Adipocyte (in vitro differentiated cells): Measurements from ENCODE around the gene ATP1A2.
A peak's percentile ranks its signal among the peaks of the same experiment; 100 is the strongest.

Source experiments
- DNase-seq: peaks from one replicate; pipeline ENCODE4 v3.0.0-alpha.2; 2015; ENCODE audit warnings: low read depth
- H3K27me3 ChIP-seq: replicated peaks from 2 replicates; pipeline ENCODE4 v1.7.0; 2013; ENCODE audit warnings: mild to moderate bottlenecking, low read length, moderate library complexity; ENCODE audit not compliant: control insufficient read depth, insufficient read depth
- H3K36me3 ChIP-seq: 2 replicates; pipeline ENCODE4 v1.7.0; 2013; ENCODE audit warnings: low read length, mild to moderate bottlenecking, moderate library complexity; ENCODE audit not compliant: control insufficient read depth, insufficient read depth, severe bottlenecking
- H3K4me1 ChIP-seq: 2 replicates; pipeline ENCODE4 v1.7.0; 2013; ENCODE audit warnings: mild to moderate bottlenecking, low read length, moderate library complexity; ENCODE audit not compliant: control insufficient read depth, insufficient read depth
- H3K4me3 ChIP-seq: 2 replicates; pipeline ENCODE4 v1.7.0; 2013; ENCODE audit warnings: mild to moderate bottlenecking, low read length, moderate library complexity
- H3K9ac ChIP-seq: 2 replicates; pipeline ENCODE4 v1.7.0; 2013; ENCODE audit warnings: mild to moderate bottlenecking, low read length, moderate library complexity
- H3K9me3 ChIP-seq: 2 replicates; pipeline ENCODE4 v1.7.0; 2013; ENCODE audit warnings: mild to moderate bottlenecking, low read length, moderate library complexity; ENCODE audit not compliant: control insufficient read depth

ATP1A2 gene

DNA sequence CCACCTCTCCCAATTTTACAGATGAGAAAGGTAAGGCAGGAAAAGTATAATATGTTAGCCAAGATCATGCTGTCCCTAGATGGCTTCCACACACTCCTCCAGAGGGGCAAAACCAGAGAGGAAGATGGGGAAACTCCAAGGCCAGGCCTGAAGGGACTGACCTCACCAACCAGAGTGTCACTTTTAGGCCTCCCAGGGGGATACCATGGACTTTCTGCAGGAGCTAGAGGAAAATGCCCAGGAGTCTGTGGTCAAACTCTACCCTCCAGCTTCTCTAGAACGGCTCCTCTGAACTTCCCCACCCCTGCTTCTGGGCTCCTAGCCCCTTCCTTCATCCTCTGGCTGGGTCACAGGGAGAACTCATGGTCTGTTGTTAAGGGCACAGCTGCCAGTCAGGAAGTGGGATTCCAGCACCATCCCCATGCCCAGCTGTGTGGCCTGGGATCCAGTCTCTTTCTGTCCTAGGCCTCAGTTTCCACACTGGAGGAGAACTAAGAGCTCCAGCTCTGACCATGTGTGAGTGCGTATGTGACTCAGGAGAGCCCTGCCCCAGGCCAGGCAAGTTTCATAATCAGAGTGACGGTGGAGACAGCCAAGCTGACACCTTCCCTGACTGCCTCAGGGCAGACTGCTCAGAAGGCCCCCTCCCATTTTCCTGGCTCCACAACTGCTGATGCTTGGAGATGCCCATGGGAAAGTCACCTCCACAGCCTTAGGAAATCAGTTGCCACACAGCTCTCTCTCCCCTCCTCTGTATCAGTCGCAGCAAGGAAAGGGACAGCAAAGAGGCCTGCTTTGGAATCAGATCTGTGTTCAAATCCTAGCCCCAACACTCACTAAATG, 19.1 kb upstream of the ATP1A2 start:
- Histone ChIP-seq H3K27me3 (no peaks in the 10 kb centered on the region), H3K4me3 (no peak overlapping the region), H3K9me3 (no peaks in the 10 kb centered on the region), H3K36me3 (peaks cover 15% of the 10 kb centered on the region), H3K4me1 (peaks cover 24% of the 10 kb centered on the region), H3K9ac (no peak overlapping the region)
- peak; percentile 62 for DNase-seq

DNA sequence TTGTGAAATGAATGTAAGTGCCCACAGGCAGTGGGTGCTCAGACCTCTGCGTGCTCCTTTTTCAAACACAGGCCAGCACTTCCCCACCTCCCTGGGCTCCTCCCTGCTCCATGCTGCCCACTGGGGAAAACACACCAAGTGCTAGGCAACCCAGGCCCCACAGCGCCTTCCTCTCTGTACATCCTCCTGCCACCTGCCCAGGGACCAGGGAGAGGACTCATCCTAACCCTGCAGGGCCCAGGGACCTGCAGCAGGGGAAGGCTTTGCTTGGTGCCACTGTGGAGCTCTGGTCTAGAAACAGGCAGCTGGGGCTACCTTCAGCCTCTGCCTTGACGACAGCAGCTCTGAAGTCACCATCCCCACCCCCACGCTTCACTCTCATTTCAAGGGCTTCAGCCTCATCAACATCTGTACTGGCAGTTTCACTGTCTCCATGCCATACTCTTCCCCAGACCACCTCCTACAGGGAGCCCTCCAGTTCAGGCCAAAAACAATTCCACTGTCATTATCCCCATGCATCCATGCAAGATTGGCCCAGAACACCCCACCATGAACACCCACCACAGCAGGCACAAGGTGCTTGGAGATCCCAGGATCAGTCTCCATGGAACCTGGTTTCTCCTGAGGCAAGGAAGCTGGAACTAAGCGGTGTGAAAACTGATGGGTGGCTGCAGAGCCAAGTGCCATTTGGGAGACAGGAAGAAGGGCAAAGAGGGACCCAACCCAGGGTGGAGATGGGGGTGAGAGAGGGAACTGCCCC, 18.2 kb upstream of the ATP1A2 start:
- Histone ChIP-seq H3K9ac (peak overlapping the region; percentile 87), H3K4me1 (peaks cover 33% of the 10 kb centered on the region), H3K36me3 (peaks cover 15% of the 10 kb centered on the region), H3K4me3 (peak overlapping the region; percentile 83), H3K27me3 (no peaks in the 10 kb centered on the region), H3K9me3 (no peaks in the 10 kb centered on the region)
- no peak for DNase-seq

DNA sequence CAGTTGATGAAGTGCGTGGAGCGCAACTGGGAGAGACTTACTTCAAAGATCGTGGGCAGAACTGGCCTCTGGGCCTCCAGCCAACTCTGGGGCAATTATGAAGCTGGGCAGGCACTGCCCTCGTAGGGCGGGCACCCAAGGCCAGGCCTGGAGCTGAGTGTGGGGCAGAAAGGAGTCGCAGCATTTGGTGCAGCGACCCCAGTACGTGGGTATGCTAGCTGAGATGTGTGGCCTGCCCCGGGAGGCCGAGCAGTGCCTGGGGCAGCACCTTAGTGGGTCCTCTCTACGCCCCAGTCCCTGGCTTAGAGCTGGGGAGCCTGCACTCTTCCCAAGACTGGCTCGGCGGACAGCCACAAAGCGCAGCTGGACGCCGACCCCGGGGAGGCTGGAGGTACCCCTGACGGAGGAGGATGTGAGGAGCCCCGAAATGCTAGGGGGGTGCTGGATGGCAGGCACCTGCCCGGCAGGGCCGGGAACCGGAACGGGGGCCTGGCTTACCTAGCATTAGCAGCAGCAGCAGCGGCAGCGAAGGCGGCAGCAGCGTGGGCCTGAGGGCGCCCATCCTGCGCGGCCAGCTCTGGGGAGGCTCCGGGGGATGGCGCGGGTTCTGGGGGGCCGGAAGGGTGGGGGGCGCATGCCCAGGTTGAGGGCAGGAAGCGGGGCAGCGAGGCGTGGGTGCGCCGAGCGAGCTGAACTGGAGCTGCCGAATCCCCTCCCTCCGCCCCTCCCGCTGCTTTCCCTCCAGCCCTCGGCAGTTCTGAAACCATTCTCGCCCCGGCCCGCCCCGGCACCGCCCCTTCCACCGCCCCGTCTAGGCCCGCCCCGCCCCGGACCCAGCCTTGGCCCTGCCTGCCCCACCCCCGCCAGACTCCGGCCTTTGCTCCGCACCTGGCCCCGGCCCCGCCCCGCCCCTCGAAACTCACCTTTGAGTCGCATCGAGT, 17.4 kb upstream of the ATP1A2 start, which contains the start of gene IGSF8:
IGSF8 (minus strand) TSS at position 709 of the 941 bp plus-strand sequence; CDS start at position 562, 147 bp downstream.
- peak within 1 kb of the TSS; percentile 87 for H3K9ac ChIP-seq
- peaks cover 15% of the 10 kb centered on the region for H3K36me3 ChIP-seq
- no peaks in the 10 kb centered on the region for H3K9me3 ChIP-seq
- peaks cover 33% of the 10 kb centered on the region for H3K4me1 ChIP-seq
- H3K4me3 ChIP-seq: peak within 1 kb of the TSS; percentile 83
- peak; percentile 93 for DNase-seq
- H3K27me3 ChIP-seq: no peaks in the 10 kb centered on the region

DNA sequence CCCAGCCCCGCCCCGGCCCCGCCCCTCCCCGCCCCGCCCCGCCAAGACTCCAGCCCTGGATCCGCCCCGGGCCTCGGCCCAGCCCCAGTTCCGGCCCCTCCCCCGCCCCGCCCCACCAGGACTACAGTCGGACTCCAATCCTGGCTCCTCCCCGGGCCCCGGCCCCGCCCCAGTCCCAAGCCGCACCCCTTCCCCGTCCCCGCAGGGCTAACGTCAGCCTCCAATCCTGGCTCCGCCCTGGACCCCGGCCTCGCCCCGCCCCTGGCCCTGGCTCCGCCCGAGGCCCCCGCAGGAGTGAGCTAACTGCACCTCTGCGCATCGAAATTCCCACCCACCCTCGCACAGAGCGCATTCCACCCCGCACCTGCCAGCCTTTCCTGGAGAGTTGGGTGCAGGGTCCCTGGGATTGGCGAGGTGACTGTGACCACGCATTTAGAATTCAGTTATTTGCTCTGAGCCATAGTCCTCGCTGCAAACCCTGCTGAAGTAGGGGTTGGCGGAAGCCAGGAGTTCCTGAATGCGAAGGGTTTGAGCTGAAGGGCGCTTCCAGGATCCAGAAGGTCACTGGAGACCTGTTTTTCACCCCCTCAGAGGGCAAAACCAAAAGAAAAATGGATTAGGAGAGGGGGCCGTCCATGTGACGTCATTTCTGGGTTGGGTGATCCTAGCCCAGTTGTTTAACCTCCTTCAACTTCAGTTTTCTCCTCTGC, 16.6 kb upstream of the ATP1A2 start:
- Histone ChIP-seq H3K27me3 (no peaks in the 10 kb centered on the region), H3K4me3 (peak overlapping the region; percentile 79), H3K36me3 (peaks cover 8% of the 10 kb centered on the region), H3K9me3 (no peaks in the 10 kb centered on the region), H3K9ac (peak overlapping the region; percentile 77), H3K4me1 (peaks cover 34% of the 10 kb centered on the region)
- peak; percentile 99 for DNase-seq

GRCh38 chr1:160099716-160100375, 15.7 kb upstream of the ATP1A2 start:
- H3K9me3 ChIP-seq: no peaks in the 10 kb centered on the region
- H3K9ac ChIP-seq: peak overlapping the region; percentile 77
- H3K4me3 ChIP-seq: no peak overlapping the region
- H3K36me3 ChIP-seq: peaks cover under 1% of the 10 kb centered on the region
- H3K27me3 ChIP-seq: no peaks in the 10 kb centered on the region
- DNase-seq: no peak
- H3K4me1 ChIP-seq: peaks cover 36% of the 10 kb centered on the region

DNA sequence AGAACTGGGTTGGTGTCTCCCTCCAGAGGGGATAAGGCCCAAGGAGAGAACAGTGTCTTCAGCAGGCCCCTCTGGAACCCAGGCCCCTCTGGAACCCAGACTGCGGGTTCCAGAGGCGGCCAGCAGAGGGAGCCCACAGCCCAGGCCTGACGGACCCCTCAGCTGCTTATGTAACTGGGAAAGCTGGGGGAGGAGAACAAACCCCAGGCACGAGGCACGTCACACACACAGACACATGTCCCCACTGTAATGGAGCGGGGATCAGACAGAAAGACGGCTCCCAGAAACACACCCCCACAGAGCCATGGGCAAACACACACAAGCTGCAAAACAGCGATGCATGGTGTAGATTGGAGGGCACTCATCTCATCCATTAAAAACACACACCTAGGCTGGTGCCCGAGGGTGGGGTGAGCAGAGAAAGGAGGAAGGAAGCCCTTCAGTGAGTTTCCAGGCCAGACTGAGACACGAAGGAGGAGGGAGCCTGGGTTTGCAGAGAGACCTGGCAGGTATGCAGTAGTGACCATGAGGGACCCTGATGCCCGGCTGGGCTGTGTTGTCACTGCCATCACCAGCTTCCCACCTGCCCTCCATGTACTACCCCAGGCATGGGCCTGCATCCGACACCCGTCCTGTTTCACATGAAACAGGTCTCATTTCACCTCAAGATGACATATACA, 14.4 kb upstream of the ATP1A2 start:
- peak; percentile 88 for DNase-seq
- peak overlapping the region; percentile 47 for H3K9ac ChIP-seq

DNA sequence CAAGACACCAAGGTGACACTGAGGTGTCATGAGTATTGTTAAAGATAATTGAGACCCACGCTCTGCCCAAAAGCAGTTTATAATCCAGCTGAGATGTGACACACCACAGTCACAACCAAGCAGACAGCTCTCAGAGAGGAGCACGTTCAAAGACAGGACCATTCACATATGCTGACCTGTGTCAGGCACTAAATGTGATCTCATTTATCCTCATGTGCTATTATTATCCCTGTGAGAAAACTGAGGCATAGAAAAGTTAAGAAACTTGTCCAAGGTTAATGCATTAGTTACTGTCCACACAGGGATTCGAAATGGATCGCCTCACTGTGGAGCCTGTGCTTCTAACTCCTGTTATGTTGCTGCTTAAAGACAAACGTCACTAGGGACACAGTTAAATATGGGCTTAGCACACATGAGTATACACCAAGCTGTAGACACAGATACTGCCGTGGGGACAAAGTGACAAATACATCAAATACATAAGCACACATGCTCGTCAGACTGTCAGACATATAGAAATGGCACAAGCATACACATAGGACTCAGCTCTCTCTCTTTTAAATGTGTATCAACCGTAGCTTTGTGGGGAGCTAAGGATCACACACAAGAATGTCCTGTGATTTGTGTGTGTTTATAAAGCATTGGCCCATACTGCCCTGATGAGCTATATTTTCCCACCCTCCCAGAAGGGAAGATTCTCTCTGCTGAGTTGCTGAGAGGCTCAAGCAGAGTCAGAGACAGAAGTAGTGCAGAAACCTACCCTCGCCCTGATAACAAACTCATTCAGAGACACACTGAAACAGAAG, 13.6 kb upstream of the ATP1A2 start:
- Histone ChIP-seq H3K9ac (peak overlapping the region; percentile 47), H3K36me3 (no peaks in the 10 kb centered on the region), H3K4me3 (no peak overlapping the region), H3K4me1 (peaks cover 31% of the 10 kb centered on the region), H3K27me3 (peaks cover 2% of the 10 kb centered on the region), H3K9me3 (no peaks in the 10 kb centered on the region)
- DNase-seq: no peak

More for the DNA sequence above, 14.4 kb upstream of the ATP1A2 start:
- no peaks in the 10 kb centered on the region for H3K9me3 ChIP-seq
- peaks cover 36% of the 10 kb centered on the region for H3K4me1 ChIP-seq
- no peaks in the 10 kb centered on the region for H3K36me3 ChIP-seq
- no peak overlapping the region for H3K4me3 ChIP-seq
- no peaks in the 10 kb centered on the region for H3K27me3 ChIP-seq

- H3K36me3 ChIP-seq: no peaks in the 10 kb centered on the region
- peaks cover 24% of the 10 kb centered on the region for H3K4me1 ChIP-seq
- no peak overlapping the region for H3K9ac ChIP-seq
- peaks cover 15% of the 10 kb centered on the region for H3K27me3 ChIP-seq
- no peak overlapping the region for H3K4me3 ChIP-seq
- DNase-seq: no peak
- H3K9me3 ChIP-seq: no peaks in the 10 kb centered on the region
Measured at GRCh38 chr1:160103658-160104408, 11.7 kb upstream of the ATP1A2 start.

DNA sequence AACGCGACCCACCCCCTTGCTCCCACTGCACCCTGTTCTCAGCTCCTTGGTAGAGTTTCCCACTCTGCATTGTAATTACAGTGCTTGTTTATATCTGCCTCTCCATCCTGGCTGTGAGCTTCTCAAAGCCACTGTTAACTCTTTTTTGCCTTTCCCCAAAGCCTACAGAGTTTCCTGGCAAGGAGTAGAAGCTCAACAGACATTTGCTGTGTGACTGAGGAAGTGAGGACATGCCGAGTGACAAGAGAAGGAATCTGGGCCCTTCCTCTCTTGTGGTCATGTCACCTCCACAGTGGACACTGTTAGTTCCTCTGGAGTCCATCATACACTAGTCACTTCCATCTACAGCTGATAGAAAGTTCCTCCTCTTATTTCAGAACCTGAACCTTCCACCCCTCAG, 11.1 kb upstream of the ATP1A2 start:
- peaks cover 27% of the 10 kb centered on the region for H3K4me1 ChIP-seq
- no peaks in the 10 kb centered on the region for H3K9me3 ChIP-seq
- H3K27me3 ChIP-seq: peaks cover 15% of the 10 kb centered on the region
- H3K9ac ChIP-seq: no peak overlapping the region
- DNase-seq: no peak
- H3K4me3 ChIP-seq: no peak overlapping the region
- no peaks in the 10 kb centered on the region for H3K36me3 ChIP-seq
